A549 (cell line): ENCODE results near the gene RANBP9. TPM values are rescaled to one million over a fixed set of nuclear protein-coding genes. Genes with fewer than 3 reads are reported as not detected.

ENCODE experiments used
- ATAC-seq, 2 experiments: fragments of 200-7000 bp in 1 of 2; fragments of >200 bp in 1 of 2; cut with Nextera tagmentation in 1 of 2; cut with Tn5 transposase in 1 of 2; 3 replicates each; pipeline versions ENCODE4 v1.8.0 to v1.9.1; 2018 to 2020; ENCODE audit warnings: mild to moderate bottlenecking in 1 of 2, moderate library complexity in 1 of 2
- CTCF ChIA-PET: fragments of 300-600 bp; sonication (Branson Sonifier 250); formaldehyde crosslinking; extraction: SDS; loops from one replicate; lab custom pipeline; 2021; ENCODE audit warnings: antibody characterized with exemption, inconsistent platforms; lab: Yijun Ruan, JAX
- POLR2A ChIA-PET: fragments of 350-600 bp; formaldehyde crosslinking; extraction: SDS; loops from one replicate; lab custom pipeline; 2021; ENCODE audit warnings: antibody characterized with exemption, inconsistent platforms; lab: Yijun Ruan, JAX
- DNase-seq, 2 experiments: peaks; one replicate each; pipeline versions ENCODE4 v3.0.0 to v3.0.0-alpha.2; 2011 to 2016; ENCODE audit warnings: low read depth in 1 of 2, low spot score in 1 of 2
- FAIRE-seq: peaks from 2 replicates; lab custom pipeline; 2011; peaks lifted over from hg19 to GRCh38; lab: Jason Lieb, UNC
- H3K27ac ChIP-seq, 2 experiments: fragments of >200 bp; sonication (Bioruptor Twin); formaldehyde crosslinking; 3 replicates each; pipeline ENCODE4 v1.5.1; 2016 to 2017
- H3K4me1 ChIP-seq: fragments of >200 bp; sonication (Bioruptor Twin); formaldehyde crosslinking; 3 replicates; pipeline ENCODE4 v1.6.1; 2016
- H3K4me2 ChIP-seq: fragments of >200 bp; sonication (Bioruptor Twin); formaldehyde crosslinking; 3 replicates; pipeline ENCODE4 v1.6.1; 2016
- H3K4me3 ChIP-seq: fragments of >200 bp; sonication (Bioruptor Twin); formaldehyde crosslinking; 3 replicates; pipeline ENCODE4 v1.5.1; 2016
- H3K9me3 ChIP-seq: fragments of >200 bp; sonication (Bioruptor Twin); formaldehyde crosslinking; 3 replicates; pipeline ENCODE4 v1.6.1; 2016
- ATOH8 ChIP-seq: fragments of 250-450 bp; sonication (Bioruptor Pico); IDR thresholded peaks from 2 replicates; pipeline ENCODE4 v1.5.0; 2020; ENCODE audit warnings: low read depth, mild to moderate bottlenecking, moderate library complexity
- CBX2 ChIP-seq: fragments of 200-600 bp; sonication (generic); IDR thresholded peaks from 2 replicates; pipeline ENCODE4 v1.6.1; 2016; ENCODE audit warnings: low read depth, mild to moderate bottlenecking, borderline replicate concordance
- CEBPB ChIP-seq, 2 experiments: fragments of >200 bp in 1 of 2; sonication (Bioruptor Twin) in 1 of 2; formaldehyde crosslinking in 1 of 2; IDR thresholded peaks; 2 replicates each; pipeline ENCODE4 v1.6.1; 2012 to 2016
- CHD4 ChIP-seq: fragments of 200-600 bp; sonication (generic); IDR thresholded peaks from 2 replicates; pipeline ENCODE4 v1.6.1; 2016; ENCODE audit warnings: antibody characterized with exemption, mild to moderate bottlenecking, borderline replicate concordance
- CTCF ChIP-seq: fragments of >200 bp; sonication (Bioruptor Twin); formaldehyde crosslinking; IDR thresholded peaks from 3 replicates; pipeline ENCODE4 v1.5.1; 2016
- E2F6 ChIP-seq: IDR thresholded peaks from 2 replicates; pipeline ENCODE4 v1.6.1; 2012; ENCODE audit warnings: low read depth, borderline replicate concordance
- EP300 ChIP-seq, 2 experiments: fragments of >200 bp; sonication (Bioruptor Twin); formaldehyde crosslinking; IDR thresholded peaks; 2 replicates in 1 of 2; 3 replicates in 1 of 2; pipeline ENCODE4 v1.6.1; 2016 to 2017
- FOXS1 ChIP-seq: fragments of 250-450 bp; sonication (Bioruptor Pico); IDR thresholded peaks from 2 replicates; pipeline ENCODE4 v1.5.0; 2020; ENCODE audit warnings: mild to moderate bottlenecking, moderate library complexity
- HDAC2 ChIP-seq: fragments of 200-600 bp; sonication (generic); IDR thresholded peaks from 2 replicates; pipeline ENCODE4 v1.6.1; 2016
- HEYL ChIP-seq: fragments of 250-450 bp; sonication (Bioruptor Pico); IDR thresholded peaks from 2 replicates; pipeline ENCODE4 v1.8.0; 2021; ENCODE audit warnings: mild to moderate bottlenecking, moderate library complexity
- HMGXB4 ChIP-seq: fragments of 250-450 bp; sonication (Bioruptor Pico); IDR thresholded peaks from 2 replicates; pipeline ENCODE4 v1.5.0; 2021; ENCODE audit warnings: mild to moderate bottlenecking, moderate library complexity, borderline replicate concordance
- HOXB13 ChIP-seq: fragments of 250-450 bp; sonication (Bioruptor Pico); IDR thresholded peaks from 2 replicates; pipeline ENCODE4 v1.5.0; 2020; ENCODE audit warnings: low read depth, mild to moderate bottlenecking, moderate library complexity
- KDM1A ChIP-seq: fragments of 200-600 bp; sonication (generic); IDR thresholded peaks from 2 replicates; pipeline ENCODE4 v1.6.1; 2016; ENCODE audit warnings: low read depth, mild to moderate bottlenecking
- KDM5A ChIP-seq: fragments of 200-600 bp; sonication (generic); IDR thresholded peaks from 2 replicates; pipeline ENCODE4 v1.6.1; 2016; ENCODE audit warnings: antibody characterized with exemption, mild to moderate bottlenecking
- MAX ChIP-seq: IDR thresholded peaks from 2 replicates; pipeline ENCODE4 v1.6.1; 2012
- MAZ ChIP-seq: fragments of 150-350 bp; IDR thresholded peaks from 2 replicates; pipeline ENCODE4 v1.6.1; 2014; ENCODE audit warnings: antibody characterized with exemption, low read depth, low read length, borderline replicate concordance
- MYC ChIP-seq: IDR thresholded peaks from 2 replicates; pipeline ENCODE4 v1.6.1; 2012; ENCODE audit warnings: mild to moderate bottlenecking, inconsistent platforms, low read length, improper control_type of control experiment, borderline replicate concordance
- NFE2L2 ChIP-seq: fragments of 150-350 bp; conservative IDR thresholded peaks from 2 replicates; pipeline ENCODE4 v1.6.1; 2014; ENCODE audit warnings: low read length
- NPAS2 ChIP-seq: fragments of 250-450 bp; sonication (Bioruptor Pico); IDR thresholded peaks from 2 replicates; pipeline ENCODE4 v1.8.0; 2022; ENCODE audit warnings: mild to moderate bottlenecking, moderate library complexity, borderline replicate concordance
- POLR2A ChIP-seq: IDR thresholded peaks from 2 replicates; pipeline ENCODE4 v1.6.1; 2012; ENCODE audit warnings: mild to moderate bottlenecking, low read length
- POLR2AphosphoS2 ChIP-seq: conservative IDR thresholded peaks from 2 replicates; pipeline ENCODE4 v1.6.1; 2012; ENCODE audit warnings: low read length, improper control_type of control experiment, inconsistent platforms
- RAD21 ChIP-seq, 2 experiments: fragments of >200 bp in 1 of 2; sonication (Bioruptor Twin) in 1 of 2; formaldehyde crosslinking in 1 of 2; IDR thresholded peaks in 1 of 2; conservative IDR thresholded peaks in 1 of 2; 2 replicates in 1 of 2; 3 replicates in 1 of 2; pipeline ENCODE4 v1.6.1; 2012 to 2018; ENCODE audit warnings: inconsistent platforms in 1 of 2
- RARB ChIP-seq: fragments of 250-450 bp; sonication (Bioruptor Pico); IDR thresholded peaks from 2 replicates; pipeline ENCODE4 v1.8.0; 2021; ENCODE audit warnings: mild to moderate bottlenecking, moderate library complexity
- SREBF2 ChIP-seq: fragments of 450-650 bp; IDR thresholded peaks from 2 replicates; pipeline ENCODE4 v1.6.1; 2014; ENCODE audit warnings: mild to moderate bottlenecking, moderate library complexity
- ZSCAN20 ChIP-seq: fragments of 250-450 bp; sonication (Bioruptor Pico); IDR thresholded peaks from 2 replicates; pipeline ENCODE4 v1.8.0; 2022; ENCODE audit warnings: mild to moderate bottlenecking, moderate library complexity
- WGBS: methylation state at CpG from one replicate; pipeline ENCODE4 v1.1.6; 2017; ENCODE audit errors: missing lambda C conversion rate; 5-methylcytosine and 5-hydroxymethylcytosine counted together
- polyA plus RNA-seq, 4 experiments: library from polyadenylated mRNA; depleted of rRNA in 3 of 4; stranded (reverse); fragments of >200 nt; fragmentation: RNase III in 1 of 4; extraction: RNeasy Plus Mini Kit Qiagen cat#74134 plus additional on column Dnase treatment in 1 of 4; gene quantifications; 2 replicates in 3 of 4; 3 replicates in 1 of 4; pipeline ENCODE4 v1.2.3, GENCODE V29; 2011 to 2017

The RANBP9 gene
- polyA plus RNA-seq, 2 of the 4 experiments (the other 2 are of a cell fraction): 13.7 to 15.7 TPM

- H3K4me1 ChIP-seq: peaks cover 10% of the 10 kb centered on the region; the same call in 2 of the 3 replicates
- no peak overlapping the region for H3K4me3 ChIP-seq
- no peaks in the 10 kb centered on the region for H3K9me3 ChIP-seq
- no peak overlapping the region for H3K27ac ChIP-seq
- TF ChIP-seq NFE2L2 (no peak), HDAC2 (no peak), MAZ (no peak), MYC (no peak), SREBF2 (no peak), CHD4 (no peak), ZSCAN20 (no peak), RAD21 (conservative IDR thresholded peaks at IDR 0.05 in 1 of 2, IDR thresholded peaks at IDR 0.05 in 1 of 2) (no peak), KDM1A (no peak), NPAS2 (CRISPR knock-in tag) (no peak), E2F6 (no peak), CTCF (no peak), HOXB13 (CRISPR knock-in tag) (no peak), EP300 (IDR thresholded peaks at IDR 0.05) (no peak), POLR2A (no peak), ATOH8 (CRISPR knock-in tag) (no peak)
- 92% methylated on average over 2 of the region's 2 CpGs for WGBS
- ChIA-PET POLR2A (no interaction called here), CTCF (no interaction called here)
- DNase-seq (no peak), ATAC-seq (no peak), FAIRE-seq (no peak)
- H3K4me2 ChIP-seq: no peak overlapping the region
Observed at GRCh38 chr6:13661647-13662046, 50.0 kb downstream of the RANBP9 start.

- peaks cover 8% of the 10 kb centered on the region; the same call in 1 of the 3 replicates for H3K4me1 ChIP-seq
- POLR2A ChIA-PET: no interaction called here
- TF ChIP-seq CBX2 (no peak), HEYL (CRISPR knock-in tag) (no peak), HMGXB4 (no peak), POLR2AphosphoS2 (no peak), HDAC2 (no peak), MAX (no peak), FOXS1 (CRISPR knock-in tag) (no peak), RARB (CRISPR knock-in tag) (no peak), KDM5A (no peak), CEBPB (IDR thresholded peaks at IDR 0.05) (no peak), CTCF (no peak), NPAS2 (CRISPR knock-in tag) (no peak), NFE2L2 (no peak)
- TF ChIP-seq, all 56 proteins: peak for 0
- 100% methylated on average over 1 of the region's 1 CpG for WGBS
- no peak overlapping the region for H3K4me2 ChIP-seq
- H3K27ac ChIP-seq: no peak overlapping the region
- no peak for ATAC-seq
- DNase-seq: no peak
- no peak for FAIRE-seq
- CTCF ChIA-PET: no interaction called here
- H3K9me3 ChIP-seq: no peaks in the 10 kb centered on the region
- no peak overlapping the region for H3K4me3 ChIP-seq
Observed at GRCh38 chr6:13660893-13661292, 50.7 kb downstream of the RANBP9 start.
